ENCODE results near the gene LMTK2. TPM values are rescaled to one million over a fixed set of nuclear protein-coding genes. Genes with fewer than 3 reads are reported as not detected.

LMTK2 gene
- total RNA-seq, 1 experiment from 2014 or later = 10.9 TPM

Other genes starting within 250 kb of the LMTK2 start
- 15.3 and 18.1 TPM in 2 replicates for gene ASNS, start 234.5 kb upstream of the LMTK2 start, total RNA-seq (2014; rRNA removed; shearing (Covaris generic))
- gene OCM2, start 116.7 kb upstream of the LMTK2 start, total RNA-seq (2014; rRNA removed; shearing (Covaris generic)) = not detected in 2 replicates
- gene BHLHA15, start 104.6 kb downstream of the LMTK2 start, total RNA-seq (2014; rRNA removed; shearing (Covaris generic)) = not detected in 2 replicates
- 16.8 and 23.1 TPM in 2 replicates for gene TECPR1, start 145.4 kb downstream of the LMTK2 start, total RNA-seq (2014; rRNA removed; shearing (Covaris generic))
- gene BRI3, start 174.8 kb downstream of the LMTK2 start, total RNA-seq (2014; rRNA removed; shearing (Covaris generic)) = 31.6 and 37.5 TPM in 2 replicates

Measured in M059J (cell line).